ENCODE measurements around the gene HDAC5.
A peak's percentile ranks its signal among the peaks of the same experiment; 100 is the strongest.

HDAC5 gene

GRCh38 chr17:44113868-44114840 is 9.3 kb downstream of the HDAC5 start:
- H4K12ac ChIP-seq (ENCODE audit: low read depth, low read length): no peak overlapping the region
- DNase-seq: peak; percentile 30 to 67
- H2BK5ac ChIP-seq (ENCODE audit: low read depth, low read length, poor library complexity): no peak overlapping the region
- H3K9me3 ChIP-seq (ENCODE audit: insufficient read depth, low read depth, low read length): no peaks in the 10 kb centered on the region
- H3K4me2 ChIP-seq (ENCODE audit: low read length): no peak overlapping the region
- H3K14ac ChIP-seq (ENCODE audit: low read length): no peak overlapping the region
- H3K27me3 ChIP-seq (ENCODE audit: insufficient read depth, low read length): no peaks in the 10 kb centered on the region
- H3K79me1 ChIP-seq (ENCODE audit: low read length): peaks cover 9% of the 10 kb centered on the region
- peaks cover 13 to 22% of the 10 kb centered on the region in 2 experiments for H3K4me1 ChIP-seq (ENCODE audit: control insufficient read depth in 1 of 2, insufficient read depth in 2 of 2, low read length in 2 of 2)
- no peak overlapping the region for H2AFZ ChIP-seq (ENCODE audit: insufficient read depth, low read length, poor library complexity)
- no CpG with 5 or more reads among the region's 9 CpGs for WGBS (ENCODE audit: extremely low coverage, insufficient coverage, insufficient read length)
- H3K4ac ChIP-seq (ENCODE audit: low read depth, low read length): no peak overlapping the region
- no peak overlapping the region for H4K91ac ChIP-seq (ENCODE audit: low read depth, low read length)
- H3K27ac ChIP-seq (ENCODE audit: low read depth, low read length): no peak overlapping the region
- no peak overlapping the region for H3K9ac ChIP-seq (ENCODE audit: low read length)
- no peak overlapping the region for H2BK12ac ChIP-seq (ENCODE audit: low read length)
- H3K4me3 ChIP-seq (ENCODE audit: low read depth, low read length): no peak overlapping the region
- peaks cover 0 to 7% of the 10 kb centered on the region in 2 experiments for H3K36me3 ChIP-seq (ENCODE audit: control insufficient read depth in 1 of 2, insufficient read depth in 2 of 2, low read length in 2 of 2)
- no peak overlapping the region for H3K18ac ChIP-seq (ENCODE audit: low read length)
- H4K8ac ChIP-seq (ENCODE audit: low read depth, low read length): no peak overlapping the region
- H3K79me2 ChIP-seq (ENCODE audit: control insufficient read depth, insufficient read depth, low read length, poor library complexity): peaks cover 2% of the 10 kb centered on the region
- H2AK5ac ChIP-seq (ENCODE audit: low read length): no peak overlapping the region
- H3K23ac ChIP-seq (ENCODE audit: low read length): no peak overlapping the region
- H2BK120ac ChIP-seq (ENCODE audit: insufficient read depth, low read length, poor library complexity): no peak overlapping the region

DNA sequence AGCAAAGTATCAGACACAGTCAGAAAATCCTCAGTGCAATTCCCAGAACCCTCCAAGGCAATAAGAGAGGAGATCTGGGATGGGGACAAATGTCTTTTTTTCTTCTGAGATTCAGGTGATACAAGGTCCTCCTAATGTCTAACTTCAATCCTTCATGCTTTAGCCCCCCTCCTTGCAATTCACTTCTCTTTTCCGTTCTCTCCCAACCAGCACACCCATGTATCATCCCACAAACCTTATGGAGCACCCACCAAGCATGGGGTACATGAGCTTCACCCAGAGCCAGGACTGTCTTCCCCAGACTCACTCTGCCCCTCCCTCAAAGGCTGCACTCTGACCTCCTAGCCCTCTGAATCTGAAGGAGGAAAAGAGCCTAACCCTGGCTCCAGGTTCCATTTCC is 10.1 kb downstream of the HDAC5 start:
- no peak overlapping the region for H3K4me3 ChIP-seq (ENCODE audit: low read depth, low read length)
- no peak overlapping the region for H4K91ac ChIP-seq (ENCODE audit: low read depth, low read length)
- DNase-seq: no peak
- no peaks in the 10 kb centered on the region for H3K27me3 ChIP-seq (ENCODE audit: insufficient read depth, low read length)
- H2AFZ ChIP-seq (ENCODE audit: insufficient read depth, low read length, poor library complexity): no peak overlapping the region
- no peak overlapping the region for H2AK5ac ChIP-seq (ENCODE audit: low read length)
- peaks cover 0 to 7% of the 10 kb centered on the region in 2 experiments for H3K36me3 ChIP-seq (ENCODE audit: control insufficient read depth in 1 of 2, insufficient read depth in 2 of 2, low read length in 2 of 2)
- no peak overlapping the region for H2BK12ac ChIP-seq (ENCODE audit: low read length)
- no peak overlapping the region for H3K4ac ChIP-seq (ENCODE audit: low read depth, low read length)
- no peak overlapping the region for H4K12ac ChIP-seq (ENCODE audit: low read depth, low read length)
- no peak overlapping the region for H3K18ac ChIP-seq (ENCODE audit: low read length)
- no peak overlapping the region for H3K14ac ChIP-seq (ENCODE audit: low read length)
- H3K79me2 ChIP-seq (ENCODE audit: control insufficient read depth, insufficient read depth, low read length, poor library complexity): peaks cover 2% of the 10 kb centered on the region
- H2BK120ac ChIP-seq (ENCODE audit: insufficient read depth, low read length, poor library complexity): no peak overlapping the region
- no peak overlapping the region for H3K9ac ChIP-seq (ENCODE audit: low read length)
- H3K79me1 ChIP-seq (ENCODE audit: low read length): peaks cover 13% of the 10 kb centered on the region
- H3K4me2 ChIP-seq (ENCODE audit: low read length): no peak overlapping the region
- no CpG with 5 or more reads among the region's 1 CpG for WGBS (ENCODE audit: extremely low coverage, insufficient coverage, insufficient read length)
- H4K8ac ChIP-seq (ENCODE audit: low read depth, low read length): no peak overlapping the region
- no peaks in the 10 kb centered on the region for H3K9me3 ChIP-seq (ENCODE audit: insufficient read depth, low read depth, low read length)
- H3K4me1 ChIP-seq (ENCODE audit: control insufficient read depth in 1 of 2, insufficient read depth in 2 of 2, low read length in 2 of 2): peaks cover 18 to 25% of the 10 kb centered on the region in 2 experiments
- H3K27ac ChIP-seq (ENCODE audit: low read depth, low read length): no peak overlapping the region
- no peak overlapping the region for H3K23ac ChIP-seq (ENCODE audit: low read length)
- no peak overlapping the region for H2BK5ac ChIP-seq (ENCODE audit: low read depth, low read length, poor library complexity)

DNA sequence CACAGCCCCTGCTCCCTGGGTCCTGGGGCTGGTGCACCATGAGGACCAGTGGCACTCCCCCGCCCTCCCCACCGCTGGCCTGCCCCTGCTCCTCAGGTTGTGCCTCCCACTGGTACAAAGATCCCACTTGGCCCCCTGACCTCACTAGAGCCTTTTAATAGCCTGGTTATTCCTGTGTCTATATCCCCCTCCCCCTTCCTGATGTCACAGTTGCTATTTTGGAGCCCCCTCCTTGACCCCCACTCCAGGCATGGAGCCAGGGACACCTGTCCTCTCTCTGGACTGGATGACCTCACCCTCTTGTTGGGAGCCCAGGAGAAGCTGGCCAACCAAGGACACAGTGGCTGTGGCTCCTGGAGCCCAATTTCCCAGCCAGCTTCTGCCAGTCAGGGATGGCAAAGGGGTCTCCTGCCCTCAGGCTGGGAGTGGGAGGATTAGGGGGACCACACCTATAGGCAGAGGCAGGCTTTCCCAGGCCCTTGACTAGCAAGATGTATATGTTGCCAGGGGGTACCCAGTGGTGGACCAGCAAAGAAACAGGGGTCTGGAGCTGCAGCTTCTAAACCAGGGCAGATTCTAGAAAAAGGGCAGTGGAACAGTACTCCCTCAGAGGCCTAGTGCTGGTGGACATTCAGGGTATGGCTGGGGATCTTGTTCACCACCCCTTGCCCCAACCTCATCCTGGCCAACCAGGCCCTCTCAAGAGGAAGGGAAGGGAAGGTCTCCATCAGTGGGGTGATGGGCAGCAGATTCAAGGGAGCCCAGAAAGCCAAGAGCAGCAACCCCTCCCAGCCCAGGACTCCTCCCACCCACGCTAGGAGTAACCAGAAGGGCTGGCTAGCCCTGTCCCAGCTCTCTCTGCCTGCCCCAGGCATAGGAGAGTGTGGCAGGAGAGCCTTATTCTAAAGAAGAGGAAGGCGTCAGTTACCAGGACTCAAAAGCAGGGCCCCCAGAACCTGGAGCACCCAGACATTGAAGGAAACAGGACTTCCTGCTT is 10.9 kb downstream of the HDAC5 start:
- Histone ChIP-seq H4K12ac (ENCODE audit: low read depth, low read length) (no peak overlapping the region), H4K91ac (ENCODE audit: low read depth, low read length) (peak overlapping the region; percentile 23), H4K8ac (ENCODE audit: low read depth, low read length) (no peak overlapping the region), H2AK5ac (ENCODE audit: low read length) (no peak overlapping the region), H3K36me3 (ENCODE audit: control insufficient read depth in 1 of 2, insufficient read depth in 2 of 2, low read length in 2 of 2) (peaks cover 0 to 7% of the 10 kb centered on the region in 2 experiments), H3K9ac (ENCODE audit: low read length) (no peak overlapping the region), H3K4me3 (ENCODE audit: low read depth, low read length) (no peak overlapping the region), H3K27me3 (ENCODE audit: insufficient read depth, low read length) (no peaks in the 10 kb centered on the region), H2BK12ac (ENCODE audit: low read length) (no peak overlapping the region), H3K4me2 (ENCODE audit: low read length) (no peak overlapping the region), H3K18ac (ENCODE audit: low read length) (peak overlapping the region; percentile 4), H3K27ac (ENCODE audit: low read depth, low read length) (no peak overlapping the region), H3K14ac (ENCODE audit: low read length) (no peak overlapping the region), H2BK120ac (ENCODE audit: insufficient read depth, low read length, poor library complexity) (no peak overlapping the region), H3K4me1 (ENCODE audit: control insufficient read depth in 1 of 2, insufficient read depth in 2 of 2, low read length in 2 of 2) (peaks cover 18 to 25% of the 10 kb centered on the region in 2 experiments), H2AFZ (ENCODE audit: insufficient read depth, low read length, poor library complexity) (no peak overlapping the region), H3K79me2 (ENCODE audit: control insufficient read depth, insufficient read depth, low read length, poor library complexity) (peaks cover 2% of the 10 kb centered on the region), H3K23ac (ENCODE audit: low read length) (no peak overlapping the region), H2BK5ac (ENCODE audit: low read depth, low read length, poor library complexity) (no peak overlapping the region), H3K4ac (ENCODE audit: low read depth, low read length) (no peak overlapping the region), H3K9me3 (ENCODE audit: insufficient read depth, low read depth, low read length) (no peaks in the 10 kb centered on the region), H3K79me1 (ENCODE audit: low read length) (peaks cover 20% of the 10 kb centered on the region)
- no CpG with 5 or more reads among the region's 4 CpGs for WGBS (ENCODE audit: extremely low coverage, insufficient coverage, insufficient read length)
- DNase-seq: no peak

DNA sequence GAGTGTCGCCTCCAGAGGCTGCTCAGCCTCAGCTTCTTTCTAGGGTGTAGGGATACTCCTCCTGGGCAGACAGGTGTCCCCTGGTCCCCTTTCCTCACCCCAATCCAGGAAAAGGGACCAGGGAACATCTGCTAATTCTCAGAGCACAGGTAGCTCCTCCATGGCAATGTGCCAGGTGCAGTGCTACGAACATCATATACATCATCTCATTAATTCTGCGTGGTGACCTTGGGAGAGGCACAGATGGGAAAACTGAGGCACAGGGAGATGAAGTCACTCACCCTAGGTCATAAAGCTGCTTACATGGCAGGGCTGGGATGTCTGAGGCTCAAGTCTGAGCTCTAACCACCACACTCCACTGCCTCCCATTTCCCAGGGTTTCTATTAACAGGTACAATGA is 11.7 kb downstream of the HDAC5 start:
- Histone ChIP-seq H2BK12ac (ENCODE audit: low read length) (peak overlapping the region; percentile 12), H2AFZ (ENCODE audit: insufficient read depth, low read length, poor library complexity) (no peak overlapping the region), H3K27ac (ENCODE audit: low read depth, low read length) (no peak overlapping the region), H3K18ac (ENCODE audit: low read length) (no peak overlapping the region), H2BK5ac (ENCODE audit: low read depth, low read length, poor library complexity) (no peak overlapping the region), H3K14ac (ENCODE audit: low read length) (no peak overlapping the region), H3K27me3 (ENCODE audit: insufficient read depth, low read length) (no peaks in the 10 kb centered on the region), H3K4ac (ENCODE audit: low read depth, low read length) (no peak overlapping the region), H3K9me3 (ENCODE audit: insufficient read depth, low read depth, low read length) (no peaks in the 10 kb centered on the region), H3K23ac (ENCODE audit: low read length) (no peak overlapping the region), H3K79me1 (ENCODE audit: low read length) (peaks cover 20% of the 10 kb centered on the region), H4K91ac (ENCODE audit: low read depth, low read length) (no peak overlapping the region), H4K12ac (ENCODE audit: low read depth, low read length) (no peak overlapping the region), H4K8ac (ENCODE audit: low read depth, low read length) (no peak overlapping the region), H3K36me3 (ENCODE audit: control insufficient read depth in 1 of 2, insufficient read depth in 2 of 2, low read length in 2 of 2) (peaks cover 0 to 7% of the 10 kb centered on the region in 2 experiments), H3K4me3 (ENCODE audit: low read depth, low read length) (no peak overlapping the region), H2BK120ac (ENCODE audit: insufficient read depth, low read length, poor library complexity) (no peak overlapping the region), H3K9ac (ENCODE audit: low read length) (no peak overlapping the region), H3K79me2 (ENCODE audit: control insufficient read depth, insufficient read depth, low read length, poor library complexity) (peaks cover 2% of the 10 kb centered on the region), H3K4me1 (ENCODE audit: control insufficient read depth in 1 of 2, insufficient read depth in 2 of 2, low read length in 2 of 2) (peaks cover 18 to 25% of the 10 kb centered on the region in 2 experiments), H2AK5ac (ENCODE audit: low read length) (peak overlapping the region; percentile 3), H3K4me2 (ENCODE audit: low read length) (no peak overlapping the region)
- no CpG with 5 or more reads among the region's 3 CpGs for WGBS (ENCODE audit: extremely low coverage, insufficient coverage, insufficient read length)
- no peak for DNase-seq
